HepG2 (cell line): Measurements from ENCODE around the gene CAMSAP3. TPM values are rescaled to one million over a fixed set of nuclear protein-coding genes. Genes with fewer than 3 reads are reported as not detected.
A peak's percentile ranks its signal among the peaks of the same experiment; 100 is the strongest.

Experiments
- ARID2 ChIP-seq: sonication (generic); formaldehyde crosslinking; IDR thresholded peaks from 2 replicates; pipeline ENCODE4 v1.8.1; 2022; ENCODE audit warnings: mild to moderate bottlenecking, missing genetic modification reagents, borderline replicate concordance
- ARNT2 ChIP-seq: sonication (generic); formaldehyde crosslinking; IDR thresholded peaks from 2 replicates; pipeline ENCODE4 v1.8.0; 2022; ENCODE audit warnings: mild to moderate bottlenecking, low read depth, missing genetic modification reagents, moderate library complexity
- CENPBD1 ChIP-seq: sonication (generic); formaldehyde crosslinking; IDR thresholded peaks from 2 replicates; pipeline ENCODE4 v1.8.0; 2022; ENCODE audit warnings: missing genetic modification reagents, low read depth, mild to moderate bottlenecking, borderline replicate concordance
- EHMT2 ChIP-seq: fragments of 200-600 bp; sonication (generic); IDR thresholded peaks from 2 replicates; pipeline ENCODE4 v1.7.0; 2017; ENCODE audit warnings: antibody characterized with exemption, low read depth, low read length, borderline replicate concordance
- ETV5 ChIP-seq: IDR thresholded peaks from 2 replicates; pipeline ENCODE4 v1.6.1; 2018; ENCODE audit warnings: missing biosample characterization, missing genetic modification reagents, inconsistent platforms, borderline replicate concordance
- FOXA1 ChIP-seq, 2 experiments: fragments of 450-650 bp in 1 of 2; sonication (generic) in 1 of 2; formaldehyde crosslinking in 1 of 2; IDR thresholded peaks; 2 replicates each; pipeline versions ENCODE4 v1.4.0 to v1.6.1; 2016 to 2020; ENCODE audit warnings: missing genetic modification reagents in 1 of 2
- FUBP1 ChIP-seq: sonication (generic); formaldehyde crosslinking; IDR thresholded peaks from 2 replicates; pipeline ENCODE4 v1.5.1; 2020; ENCODE audit warnings: missing genetic modification reagents, mild to moderate bottlenecking, borderline replicate concordance
- JUN ChIP-seq: sonication (generic); formaldehyde crosslinking; IDR thresholded peaks from 2 replicates; pipeline ENCODE4 v1.4.0; 2020; ENCODE audit warnings: mild to moderate bottlenecking, missing genetic modification reagents
- MXD3 ChIP-seq: IDR thresholded peaks from 2 replicates; pipeline ENCODE4 v1.6.1; 2016; ENCODE audit warnings: mild to moderate bottlenecking, missing biosample characterization, missing genetic modification reagents
- PAWR ChIP-seq: sonication (generic); formaldehyde crosslinking; IDR thresholded peaks from 2 replicates; pipeline ENCODE4 v1.4.0; 2020; ENCODE audit warnings: missing genetic modification reagents, mild to moderate bottlenecking, borderline replicate concordance
- PHF8 ChIP-seq: sonication (generic); formaldehyde crosslinking; IDR thresholded peaks from 2 replicates; pipeline ENCODE4 v1.5.0; 2020; ENCODE audit warnings: missing genetic modification reagents
- RELA ChIP-seq: sonication (generic); formaldehyde crosslinking; IDR thresholded peaks from 2 replicates; pipeline ENCODE4 v1.4.0; 2020; ENCODE audit warnings: missing genetic modification reagents
- SALL2 ChIP-seq: sonication (generic); formaldehyde crosslinking; IDR thresholded peaks from 2 replicates; pipeline ENCODE4 v1.8.1; 2023; ENCODE audit warnings: mild to moderate bottlenecking, missing genetic modification reagents, inconsistent platforms
- SAP130 ChIP-seq: IDR thresholded peaks from 2 replicates; pipeline ENCODE4 v1.6.1; 2016; ENCODE audit warnings: low read depth
- SNRNP70 ChIP-seq: fragments of 200-400 bp; formaldehyde crosslinking; IDR thresholded peaks from 2 replicates; pipeline ENCODE4 v1.6.1; 2017; ENCODE audit warnings: mild to moderate bottlenecking, low read depth, low read length, moderate library complexity
- TARDBP ChIP-seq: sonication (generic); formaldehyde crosslinking; IDR thresholded peaks from 2 replicates; pipeline ENCODE4 v1.8.0; 2022; ENCODE audit warnings: mild to moderate bottlenecking, missing genetic modification reagents
- TRAFD1 ChIP-seq: sonication (generic); formaldehyde crosslinking; IDR thresholded peaks from 2 replicates; pipeline ENCODE4 v1.5.1; 2020; ENCODE audit warnings: missing genetic modification reagents, mild to moderate bottlenecking, borderline replicate concordance
- XBP1 ChIP-seq: sonication (generic); formaldehyde crosslinking; IDR thresholded peaks from 2 replicates; pipeline ENCODE4 v1.5.0; 2020; ENCODE audit warnings: missing genetic modification reagents
- YY1 ChIP-seq: IDR thresholded peaks from 2 replicates; pipeline ENCODE4 v1.6.1; 2011; ENCODE audit warnings: low read length, low read depth, moderate library complexity, mild to moderate bottlenecking; ENCODE audit not compliant: insufficient read depth, insufficient replicate concordance
- ZIK1 ChIP-seq: sonication (generic); formaldehyde crosslinking; IDR thresholded peaks from 2 replicates; pipeline ENCODE4 v1.5.0; 2020; ENCODE audit warnings: mild to moderate bottlenecking, low read depth, missing genetic modification reagents, borderline replicate concordance
- ZNF10 ChIP-seq: sonication (generic); formaldehyde crosslinking; IDR thresholded peaks from 2 replicates; pipeline ENCODE4 v1.4.0; 2020; ENCODE audit warnings: mild to moderate bottlenecking, low read depth, missing genetic modification reagents, borderline replicate concordance
- ZNF160 ChIP-seq: sonication (generic); formaldehyde crosslinking; IDR thresholded peaks from 2 replicates; pipeline ENCODE4 v1.8.0; 2022; ENCODE audit warnings: mild to moderate bottlenecking, inconsistent platforms, missing genetic modification reagents
- ZNF234 ChIP-seq: sonication (generic); formaldehyde crosslinking; conservative IDR thresholded peaks from 2 replicates; pipeline ENCODE4 v1.5.1; 2020; ENCODE audit warnings: mild to moderate bottlenecking, missing genetic modification reagents
- ZNF577 ChIP-seq: sonication (generic); formaldehyde crosslinking; IDR thresholded peaks from 2 replicates; pipeline ENCODE4 v1.4.0; 2020; ENCODE audit warnings: mild to moderate bottlenecking, low read depth, missing genetic modification reagents, borderline replicate concordance
- ZNF850 ChIP-seq: sonication (generic); formaldehyde crosslinking; conservative IDR thresholded peaks from 2 replicates; pipeline ENCODE4 v1.9.0; 2021; ENCODE audit warnings: mild to moderate bottlenecking, missing genetic modification reagents
- polyA plus RNA-seq, 8 experiments: library from polyadenylated mRNA; depleted of rRNA in 3 of 8; stranded (reverse) in 7 of 8; unstranded in 1 of 8; fragments of >200 nt; fragmentation: Illumina TruSeq in 4 of 8; extraction: Trizol in 4 of 8; gene quantifications; 2 replicates each; pipeline versions ENCODE4 v1.2.1 to v1.2.3, GENCODE V29; 2011 to 2016; ENCODE audit warnings: low read depth in 4 of 8, missing spikeins in 1 of 8, mixed read lengths in 1 of 8; ENCODE audit not compliant: insufficient read depth in 1 of 8
- total RNA-seq, 5 experiments: library from RNA; depleted of rRNA; stranded (reverse); fragments of >200 nt; fragmentation: Illumina TruSeq; extraction: Trizol; gene quantifications; 2 replicates each; pipeline ENCODE4 v1.2.3, GENCODE V29; 2016; ENCODE audit warnings: low read depth in 1 of 5

CAMSAP3 gene
- total and polyA plus RNA-seq, 2 of the 13 experiments (the other 11 are each of a cell fraction or from before 2014, with no cell fraction given): 10.8 to 11.8 TPM

- TF ChIP-seq ZNF577 (CRISPR knock-in tag) (0 out of 2 replicates have a peak, but pooled peaks have one; percentile 85), SALL2 (peak; percentile 91), ZNF160 (CRISPR knock-in tag) (peak; percentile 98), EHMT2 (peak; percentile 99), PHF8 (0 out of 2 replicates have a peak, but pooled peaks have one; percentile 22), JUN (CRISPR knock-in tag) (peak; percentile 56; the same call in 1 of the 2 replicates), ZNF234 (no peak), ETV5 (CRISPR knock-in tag) (peak; percentile 78), PAWR (peak; percentile 83; the same call in 1 of the 2 replicates), TRAFD1 (CRISPR knock-in tag) (peak; percentile 64; the same call in 1 of the 2 replicates), SAP130 (CRISPR knock-in tag) (peak; percentile 88), FOXA1 (IDR thresholded peaks at IDR 0.05) (no peak), FOXA1 (CRISPR knock-in tag; IDR thresholded peaks at IDR 0.05) (peak; percentile 17; the same call in 1 of the 2 replicates), SNRNP70 (no peak), FUBP1 (no peak), CENPBD1 (CRISPR knock-in tag) (peak; percentile 62; the same call in 1 of the 2 replicates), XBP1 (CRISPR knock-in tag) (peak; percentile 99), ZNF10 (CRISPR knock-in tag) (no peak), RELA (CRISPR knock-in tag) (peak; percentile 94), ZNF850 (CRISPR knock-in tag) (0 out of 2 replicates have a peak, but pooled peaks have one; percentile 78), TARDBP (CRISPR knock-in tag) (no peak), ARNT2 (CRISPR knock-in tag) (peak; percentile 84; the same call in 1 of the 2 replicates), YY1 (no peak), MXD3 (peak; percentile 100), ZIK1 (CRISPR knock-in tag) (peak; percentile 89; the same call in 1 of the 2 replicates), ARID2 (CRISPR knock-in tag) (no peak)
These were observed 32.8 kb upstream of the CAMSAP3 start (continued) for GRCh38 chr19:7562646-7563393.
